HepG2 (cell line): ENCODE data around the gene LYZL6. TPM values are rescaled to one million over a fixed set of nuclear protein-coding genes. Genes with fewer than 3 reads are reported as not detected.
A peak's percentile ranks its signal among the peaks of the same experiment; 100 is the strongest.

Experiments
- ATAC-seq: fragments of 200-7000 bp; cut with Tn5 transposase; 3 replicates; pipeline ENCODE4 v1.9.1; 2020; ENCODE audit warnings: mild to moderate bottlenecking, moderate library complexity
- BruUV-seq: library from RNA; stranded (reverse); fragments of 400-500 nt; replicated peaks from 2 replicates; lab custom pipeline; 2021; lab: Mats Ljungman, UMichigan
- CTCF ChIA-PET: fragments of 300-600 bp; formaldehyde crosslinking; extraction: SDS; loops from one replicate; lab custom pipeline; 2021; ENCODE audit warnings: low total read pairs, inconsistent platforms, low intra/inter-chr PET ratio; lab: Yijun Ruan, JAX
- POLR2A ChIA-PET: fragments of 350-600 bp; sonication (Branson Sonifier 250); formaldehyde crosslinking; loops from one replicate; lab custom pipeline; 2020; ENCODE audit warnings: antibody characterized with exemption, inconsistent platforms; lab: Yijun Ruan, JAX
- DNase-seq: peaks from one replicate; pipeline ENCODE4 v3.0.0-alpha.2; 2015; ENCODE audit warnings: low spot score
- FAIRE-seq: peaks from 3 replicates; lab custom pipeline; 2011; peaks lifted over from hg19 to GRCh38; lab: Jason Lieb, UNC
- H2AFZ ChIP-seq: one replicate; pipeline ENCODE4 v1.6.1; 2011; ENCODE audit warnings: low read length, inconsistent platforms
- H3K27ac ChIP-seq: fragments of 300-600 bp; 3 replicates; pipeline ENCODE4 v1.8.0; 2011; ENCODE audit warnings: mixed run types, mild to moderate bottlenecking, mixed read lengths, low read length, inconsistent platforms; ENCODE audit not compliant: insufficient read depth; ENCODE audit errors: extremely low read length
- H3K27me3 ChIP-seq, 2 experiments: fragments of 200-600 bp in 1 of 2; 2 replicates in 1 of 2; 3 replicates in 1 of 2; pipeline versions ENCODE4 v1.6.0 to v1.8.0; 2011; ENCODE audit warnings: low read length in 2 of 2, mild to moderate bottlenecking in 2 of 2, moderate library complexity in 2 of 2, inconsistent platforms in 1 of 2; ENCODE audit not compliant: insufficient read depth in 2 of 2, control insufficient read depth in 1 of 2
- H3K36me3 ChIP-seq, 2 experiments: fragments of 200-600 bp in 1 of 2; replicated peaks in 1 of 2; 2 replicates in 1 of 2; 3 replicates in 1 of 2; pipeline versions ENCODE4 v1.5.1 to v1.8.0; 2011; ENCODE audit warnings: low read length in 2 of 2, inconsistent platforms in 1 of 2; ENCODE audit not compliant: insufficient read depth in 2 of 2, control insufficient read depth in 1 of 2
- H3K4me1 ChIP-seq: 2 replicates; pipeline ENCODE4 v1.5.1; 2012; ENCODE audit warnings: low read length, inconsistent platforms; ENCODE audit not compliant: insufficient read depth
- H3K4me2 ChIP-seq: 2 replicates; pipeline ENCODE4 v1.6.0; 2011; ENCODE audit warnings: low read depth, low read length, inconsistent platforms
- H3K4me3 ChIP-seq, 3 experiments: fragments of 200-600 bp in 1 of 3; sonication (generic), shearing (Covaris generic) in 1 of 3; replicated peaks in 1 of 3; 2 replicates each; pipeline ENCODE4 v1.5.1; 2011 to 2016; ENCODE audit warnings: low read length in 3 of 3, inconsistent platforms in 2 of 3, low read depth in 2 of 3, mild to moderate bottlenecking in 2 of 3, control low read depth in 1 of 3, mixed read lengths in 1 of 3; ENCODE audit not compliant: insufficient read depth in 1 of 3
- H3K79me2 ChIP-seq: one replicate; pipeline ENCODE4 v1.6.1; 2011; ENCODE audit warnings: low read length, inconsistent platforms; ENCODE audit not compliant: insufficient read depth
- H3K9ac ChIP-seq: 2 replicates; pipeline ENCODE4 v1.6.0; 2011; ENCODE audit warnings: mild to moderate bottlenecking, low read depth, low read length, inconsistent platforms; ENCODE audit not compliant: insufficient read depth
- H3K9me3 ChIP-seq: 2 replicates; pipeline ENCODE4 v1.5.1; 2012; ENCODE audit warnings: mild to moderate bottlenecking, low read length
- H4K20me1 ChIP-seq: 2 replicates; pipeline ENCODE4 v1.6.0; 2011; ENCODE audit warnings: inconsistent platforms, mild to moderate bottlenecking, low read length, moderate library complexity; ENCODE audit not compliant: insufficient read depth
- CENPX ChIP-seq: sonication (generic); formaldehyde crosslinking; IDR thresholded peaks from 2 replicates; pipeline ENCODE4 v1.9.0; 2021; ENCODE audit warnings: mild to moderate bottlenecking, missing genetic modification reagents, moderate library complexity
- GFI1 ChIP-seq: sonication (generic); formaldehyde crosslinking; IDR thresholded peaks from 2 replicates; pipeline ENCODE4 v1.5.0; 2020; ENCODE audit warnings: missing genetic modification reagents, mild to moderate bottlenecking, borderline replicate concordance
- HMGXB3 ChIP-seq: sonication (generic); formaldehyde crosslinking; IDR thresholded peaks from 2 replicates; pipeline ENCODE4 v1.4.0; 2020; ENCODE audit warnings: missing genetic modification reagents, borderline replicate concordance
- KDM1A ChIP-seq: IDR thresholded peaks from 2 replicates; pipeline ENCODE4 v1.6.1; 2016; ENCODE audit warnings: missing compliant biosample characterization
- KMT2A ChIP-seq: sonication (generic); formaldehyde crosslinking; IDR thresholded peaks from 2 replicates; pipeline ENCODE4 v1.4.0; 2020; ENCODE audit warnings: missing genetic modification reagents
- MTF1 ChIP-seq: sonication (generic); formaldehyde crosslinking; IDR thresholded peaks from 2 replicates; pipeline ENCODE4 v1.5.0; 2020; ENCODE audit warnings: missing genetic modification reagents
- NR3C1 ChIP-seq: sonication (generic); formaldehyde crosslinking; IDR thresholded peaks from 2 replicates; pipeline ENCODE4 v1.4.0; 2020; ENCODE audit warnings: missing genetic modification reagents
- RNF219 ChIP-seq: sonication (generic); formaldehyde crosslinking; IDR thresholded peaks from 2 replicates; pipeline ENCODE4 v1.5.0; 2020; ENCODE audit warnings: mild to moderate bottlenecking, missing genetic modification reagents
- SAP130 ChIP-seq: IDR thresholded peaks from 2 replicates; pipeline ENCODE4 v1.6.1; 2016; ENCODE audit warnings: low read depth
- ZFP62 ChIP-seq: sonication (generic); formaldehyde crosslinking; IDR thresholded peaks from 2 replicates; pipeline ENCODE4 v1.4.0; 2020; ENCODE audit warnings: missing genetic modification reagents
- ZNF101 ChIP-seq: sonication (generic); formaldehyde crosslinking; IDR thresholded peaks from 2 replicates; pipeline ENCODE4 v1.4.0; 2020; ENCODE audit warnings: mild to moderate bottlenecking, low read depth, missing genetic modification reagents, borderline replicate concordance
- ZNF564 ChIP-seq: sonication (generic); formaldehyde crosslinking; IDR thresholded peaks from 2 replicates; pipeline ENCODE4 v1.8.1; 2023; ENCODE audit warnings: mild to moderate bottlenecking, missing genetic modification reagents
- ZNF589 ChIP-seq: sonication (generic); formaldehyde crosslinking; conservative IDR thresholded peaks from 2 replicates; pipeline ENCODE4 v1.8.0; 2022; ENCODE audit warnings: mild to moderate bottlenecking, moderate library complexity, missing genetic modification reagents
- in situ Hi-C: cut with HindIII; loops from 2 replicates; pipeline ENCODE4 v1.10.0; 2017; ENCODE audit warnings: low pct_unique_long_range_greater_than_20kb; ENCODE audit not compliant: extremely low pct_ligation_motif_present
- intact Hi-C: fragments of 100-400 bp; cut with micrococcal nuclease; formaldehyde crosslinking; loops from one replicate; pipeline ENCODE4 v1.10.0; 2022; ENCODE audit not compliant: unreplicated experiment
- polyA plus RNA-seq, 8 experiments: library from polyadenylated mRNA; depleted of rRNA in 3 of 8; stranded (reverse) in 7 of 8; unstranded in 1 of 8; fragments of >200 nt; fragmentation: Illumina TruSeq in 4 of 8; extraction: Trizol in 4 of 8; gene quantifications; 2 replicates each; pipeline versions ENCODE4 v1.2.1 to v1.2.3, GENCODE V29; 2011 to 2016; ENCODE audit warnings: low read depth in 4 of 8, missing spikeins in 1 of 8, mixed read lengths in 1 of 8; ENCODE audit not compliant: insufficient read depth in 1 of 8
- total RNA-seq, 5 experiments: library from RNA; depleted of rRNA; stranded (reverse); fragments of >200 nt; fragmentation: Illumina TruSeq; extraction: Trizol; gene quantifications; 2 replicates each; pipeline ENCODE4 v1.2.3, GENCODE V29; 2016; ENCODE audit warnings: low read depth in 1 of 5
- TF ChIP-seq, protein P1 (sequence below): sonication (generic); formaldehyde crosslinking; IDR thresholded peaks from 2 replicates; pipeline ENCODE4 v1.5.1; 2020; ENCODE audit warnings: mild to moderate bottlenecking, missing genetic modification reagents

Gene LYZL6
- total and polyA plus RNA-seq, 2 of the 13 experiments (the other 11 are each of a cell fraction or from before 2014, with no cell fraction given), result not detected

DNA sequence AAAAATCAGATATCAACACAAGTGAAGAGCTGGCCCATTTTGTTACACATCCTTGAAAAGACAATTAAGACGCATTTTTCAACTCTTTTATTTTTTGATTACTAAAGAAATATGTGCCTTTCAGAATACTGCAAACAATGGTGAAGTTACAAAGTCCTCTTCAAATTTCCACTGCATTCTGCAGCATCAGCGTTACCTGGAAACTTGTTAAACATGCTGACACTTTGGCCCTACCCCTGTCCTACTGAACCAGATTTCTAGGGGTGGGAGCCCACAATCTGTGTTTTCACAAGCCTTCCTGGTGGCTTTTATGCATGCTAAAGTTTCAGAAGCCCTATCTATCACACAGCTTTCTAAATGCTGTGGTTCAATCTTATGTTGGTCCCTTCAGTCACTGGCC, 47.6 kb upstream of the LYZL6 start (continued):
- TF ChIP-seq RNF219 (no peak), ZNF101 (CRISPR knock-in tag) (no peak), GFI1 (0 out of 2 replicates have a peak, but pooled peaks have one; percentile 46), MTF1 (no peak), NR3C1 (CRISPR knock-in tag) (no peak), CENPX (CRISPR knock-in tag) (no peak), ZNF564 (CRISPR knock-in tag) (no peak)
- TF ChIP-seq, protein P1, sequence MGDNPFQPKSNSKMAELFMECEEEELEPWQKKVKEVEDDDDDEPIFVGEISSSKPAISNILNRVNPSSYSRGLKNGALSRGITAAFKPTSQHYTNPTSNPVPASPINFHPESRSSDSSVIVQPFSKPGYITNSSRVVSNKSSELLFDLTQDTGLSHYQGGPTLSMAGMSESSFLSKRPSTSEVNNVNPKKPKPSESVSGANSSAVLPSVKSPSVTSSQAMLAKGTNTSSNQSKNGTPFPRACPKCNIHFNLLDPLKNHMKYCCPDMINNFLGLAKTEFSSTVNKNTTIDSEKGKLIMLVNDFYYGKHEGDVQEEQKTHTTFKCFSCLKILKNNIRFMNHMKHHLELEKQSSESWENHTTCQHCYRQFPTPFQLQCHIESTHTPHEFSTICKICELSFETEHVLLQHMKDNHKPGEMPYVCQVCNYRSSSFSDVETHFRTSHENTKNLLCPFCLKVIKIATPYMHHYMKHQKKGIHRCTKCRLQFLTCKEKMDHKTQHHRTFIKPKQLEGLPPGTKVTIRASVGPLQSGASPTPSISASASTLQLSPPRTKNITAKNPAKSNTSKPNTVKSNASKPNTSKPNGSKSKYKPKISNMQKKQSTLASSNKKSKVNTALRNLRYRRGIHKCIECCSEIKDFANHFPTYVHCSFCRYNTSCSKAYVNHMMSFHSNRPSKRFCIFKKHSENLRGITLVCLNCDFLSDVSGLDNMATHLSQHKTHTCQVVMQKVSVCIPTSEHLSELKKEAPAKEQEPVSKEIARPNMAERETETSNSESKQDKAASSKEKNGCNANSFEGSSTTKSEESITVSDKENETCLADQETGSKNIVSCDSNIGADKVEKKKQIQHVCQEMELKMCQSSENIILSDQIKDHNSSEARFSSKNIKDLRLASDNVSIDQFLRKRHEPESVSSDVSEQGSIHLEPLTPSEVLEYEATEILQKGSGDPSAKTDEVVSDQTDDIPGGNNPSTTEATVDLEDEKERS (CRISPR knock-in tag), result no peak
- TF ChIP-seq, all 625 proteins: peak for 23

GRCh38 chr17:35988164-35988563, 44.7 kb upstream of the LYZL6 start:
- H3K4me1 ChIP-seq, result peaks cover 49% of the 10 kb centered on the region
- H3K4me3 ChIP-seq, result no peak overlapping the region
- in situ Hi-C loops (no loop called here), intact Hi-C loops (no loop called here)
- DNase-seq, result no peak
- no peaks in the 10 kb centered on the region for H3K9me3 ChIP-seq
- H3K27me3 ChIP-seq, result no peaks in the 10 kb centered on the region
- FAIRE-seq, result no peak
- ChIA-PET CTCF (no interaction called here), POLR2A (interaction anchor here (1.0 kb wide), 1 partner anchor 13 kb away, joined by 3 read pairs; no protein-coding TSS in a partner anchor)
- H3K9ac ChIP-seq, result no peak overlapping the region
- no peak overlapping the region for H3K4me2 ChIP-seq
- no TSS peak for BruUV-seq
- H3K36me3 ChIP-seq, result peaks cover 6% of the 10 kb centered on the region in 2 experiments; a peak in 4 of 5 replicates
- H2AFZ ChIP-seq, result no peak overlapping the region
- H3K79me2 ChIP-seq, result no peaks in the 10 kb centered on the region
- no peak for ATAC-seq
- H4K20me1 ChIP-seq, result no peaks in the 10 kb centered on the region
- H3K27ac ChIP-seq, result no peak overlapping the region
- no peak for TF ChIP-seq ZFP62
- TF ChIP-seq SAP130, result no peak
- TF ChIP-seq KDM1A, result no peak
- no peak for TF ChIP-seq KMT2A (CRISPR knock-in tag)
- no peak for TF ChIP-seq ZNF589 (CRISPR knock-in tag)
- TF ChIP-seq HMGXB3 (CRISPR knock-in tag), result no peak
- no peak for TF ChIP-seq CENPX (CRISPR knock-in tag)
